ENCODE results near the gene TOP3B. TPM values are rescaled to one million over a fixed set of nuclear protein-coding genes. Genes with fewer than 3 reads are reported as not detected.

TOP3B gene
- total RNA-seq, 6 experiments from 2014 or later: 13.8 to 17.1 (median 15.2) TPM

- no peak for DNase-seq
- Mint-ChIP-seq H3K9me3 (no peaks in the 10 kb centered on the region), H3K27ac (no peak overlapping the region), H3K36me3 (ENCODE audit: low read depth) (peaks cover 29% of the 10 kb centered on the region), H3K4me1 (ENCODE audit: low read depth) (no peaks in the 10 kb centered on the region), H3K4me3 (no peak overlapping the region), H3K27me3 (ENCODE audit: insufficient read depth) (no peaks in the 10 kb centered on the region)
- TF ChIP-seq, protein P1, sequence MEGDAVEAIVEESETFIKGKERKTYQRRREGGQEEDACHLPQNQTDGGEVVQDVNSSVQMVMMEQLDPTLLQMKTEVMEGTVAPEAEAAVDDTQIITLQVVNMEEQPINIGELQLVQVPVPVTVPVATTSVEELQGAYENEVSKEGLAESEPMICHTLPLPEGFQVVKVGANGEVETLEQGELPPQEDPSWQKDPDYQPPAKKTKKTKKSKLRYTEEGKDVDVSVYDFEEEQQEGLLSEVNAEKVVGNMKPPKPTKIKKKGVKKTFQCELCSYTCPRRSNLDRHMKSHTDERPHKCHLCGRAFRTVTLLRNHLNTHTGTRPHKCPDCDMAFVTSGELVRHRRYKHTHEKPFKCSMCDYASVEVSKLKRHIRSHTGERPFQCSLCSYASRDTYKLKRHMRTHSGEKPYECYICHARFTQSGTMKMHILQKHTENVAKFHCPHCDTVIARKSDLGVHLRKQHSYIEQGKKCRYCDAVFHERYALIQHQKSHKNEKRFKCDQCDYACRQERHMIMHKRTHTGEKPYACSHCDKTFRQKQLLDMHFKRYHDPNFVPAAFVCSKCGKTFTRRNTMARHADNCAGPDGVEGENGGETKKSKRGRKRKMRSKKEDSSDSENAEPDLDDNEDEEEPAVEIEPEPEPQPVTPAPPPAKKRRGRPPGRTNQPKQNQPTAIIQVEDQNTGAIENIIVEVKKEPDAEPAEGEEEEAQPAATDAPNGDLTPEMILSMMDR (IDR thresholded peaks at IDR 0.05): no peak
Measured at GRCh38 chr22:21966643-21967516, 15.7 kb downstream of the TOP3B start.

GRCh38 chr22:21965762-21966288 lies 16.8 kb downstream of the TOP3B start:
- Mint-ChIP-seq H3K4me1 (ENCODE audit: low read depth) (no peaks in the 10 kb centered on the region), H3K4me3 (no peak overlapping the region), H3K27me3 (ENCODE audit: insufficient read depth) (no peaks in the 10 kb centered on the region), H3K27ac (no peak overlapping the region), H3K36me3 (ENCODE audit: low read depth) (peaks cover 29% of the 10 kb centered on the region), H3K9me3 (no peaks in the 10 kb centered on the region)
- DNase-seq: no peak
- TF ChIP-seq, protein P1 (IDR thresholded peaks at IDR 0.05): no peak

GRCh38 chr22:21964918-21965484 lies 17.6 kb downstream of the TOP3B start:
- no peak for DNase-seq
- peaks cover 24% of the 10 kb centered on the region for H3K36me3 Mint-ChIP-seq (ENCODE audit: low read depth)
- H3K4me3 Mint-ChIP-seq: no peak overlapping the region
- no peaks in the 10 kb centered on the region for H3K9me3 Mint-ChIP-seq
- H3K27me3 Mint-ChIP-seq (ENCODE audit: insufficient read depth): no peaks in the 10 kb centered on the region
- TF ChIP-seq, protein P1 (IDR thresholded peaks at IDR 0.05): no peak
- no peaks in the 10 kb centered on the region for H3K4me1 Mint-ChIP-seq (ENCODE audit: low read depth)
- H3K27ac Mint-ChIP-seq: no peak overlapping the region

DNA sequence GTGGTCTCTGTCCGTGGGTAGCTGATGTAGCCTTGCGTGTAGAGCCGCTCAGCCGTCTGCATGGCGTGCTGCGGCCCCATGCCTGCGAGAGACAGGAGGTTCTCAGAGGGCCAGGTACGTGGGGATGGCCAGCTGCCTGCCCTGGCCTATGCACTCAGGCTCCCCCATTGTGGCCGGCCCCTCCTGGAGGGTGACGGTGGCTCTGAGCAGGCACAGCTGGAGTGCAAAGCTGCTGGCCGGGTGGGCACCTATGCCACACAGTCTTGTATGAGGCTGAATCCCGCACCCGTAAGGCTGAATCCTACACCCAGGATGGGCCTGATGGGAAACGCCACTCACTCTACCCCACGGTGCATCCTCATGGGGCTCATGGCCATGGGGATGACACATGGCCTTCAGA lies 18.4 kb downstream of the TOP3B start:
- H3K27ac Mint-ChIP-seq: no peak overlapping the region
- H3K36me3 Mint-ChIP-seq (ENCODE audit: low read depth): peaks cover 24% of the 10 kb centered on the region
- H3K27me3 Mint-ChIP-seq (ENCODE audit: insufficient read depth): no peaks in the 10 kb centered on the region
- no peak overlapping the region for H3K4me3 Mint-ChIP-seq
- DNase-seq: no peak
- no peaks in the 10 kb centered on the region for H3K4me1 Mint-ChIP-seq (ENCODE audit: low read depth)
- TF ChIP-seq, protein P1 (IDR thresholded peaks at IDR 0.05): no peak
- H3K9me3 Mint-ChIP-seq: no peaks in the 10 kb centered on the region

GRCh38 chr22:21963790-21964211 lies 18.8 kb downstream of the TOP3B start:
- TF ChIP-seq, protein P1 (IDR thresholded peaks at IDR 0.05): no peak
- H3K9me3 Mint-ChIP-seq: no peaks in the 10 kb centered on the region
- DNase-seq: no peak
- H3K27ac Mint-ChIP-seq: no peak overlapping the region
- no peaks in the 10 kb centered on the region for H3K4me1 Mint-ChIP-seq (ENCODE audit: low read depth)
- no peaks in the 10 kb centered on the region for H3K27me3 Mint-ChIP-seq (ENCODE audit: insufficient read depth)
- peaks cover 21% of the 10 kb centered on the region for H3K36me3 Mint-ChIP-seq (ENCODE audit: low read depth)
- H3K4me3 Mint-ChIP-seq: no peak overlapping the region
